Hepatocyte (in vitro differentiated cells): ENCODE measurements around the gene PPP2R5C.

Experiments used
- EZH2 ChIP-seq: fragments of 200-600 bp; sonication (generic); IDR thresholded peaks from 2 replicates; pipeline ENCODE4 v1.6.1; 2016; ENCODE audit warnings: antibody characterized with exemption, mild to moderate bottlenecking, borderline replicate concordance
- EZH2phosphoT487 ChIP-seq: fragments of 200-600 bp; sonication (generic); IDR thresholded peaks from one replicate; pipeline ENCODE4 v1.6.1; 2018; ENCODE audit warnings: antibody characterized with exemption, mild to moderate bottlenecking, low read depth, moderate library complexity; ENCODE audit not compliant: unreplicated experiment, severe bottlenecking
- TF ChIP-seq, protein P1 (sequence below): fragments of 200-600 bp; sonication (generic); IDR thresholded peaks from 2 replicates; pipeline ENCODE4 v1.5.1; 2016; ENCODE audit warnings: antibody characterized with exemption, mild to moderate bottlenecking; ENCODE audit not compliant: poor library complexity

DNA sequence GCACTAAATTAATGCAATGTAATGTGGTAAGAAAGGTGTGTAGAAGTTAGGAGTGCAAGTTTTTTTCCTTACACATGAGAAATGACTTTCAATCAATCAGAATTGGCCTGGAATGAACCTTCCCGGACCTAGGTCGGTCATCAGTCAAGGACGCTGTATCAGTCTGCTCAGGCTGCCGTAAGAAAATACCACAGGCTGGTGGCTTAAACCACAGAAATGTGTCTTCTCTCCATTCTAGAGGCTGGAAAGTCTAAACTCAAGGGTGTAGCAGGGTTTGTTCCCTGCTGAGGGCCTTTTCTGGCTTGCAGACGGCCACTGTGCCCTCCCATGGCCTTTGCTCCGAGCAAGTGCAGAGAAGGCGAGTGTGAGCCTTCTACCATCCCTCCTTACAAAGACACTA, 116.3 kb downstream of the PPP2R5C start:
- TF ChIP-seq, protein P1, sequence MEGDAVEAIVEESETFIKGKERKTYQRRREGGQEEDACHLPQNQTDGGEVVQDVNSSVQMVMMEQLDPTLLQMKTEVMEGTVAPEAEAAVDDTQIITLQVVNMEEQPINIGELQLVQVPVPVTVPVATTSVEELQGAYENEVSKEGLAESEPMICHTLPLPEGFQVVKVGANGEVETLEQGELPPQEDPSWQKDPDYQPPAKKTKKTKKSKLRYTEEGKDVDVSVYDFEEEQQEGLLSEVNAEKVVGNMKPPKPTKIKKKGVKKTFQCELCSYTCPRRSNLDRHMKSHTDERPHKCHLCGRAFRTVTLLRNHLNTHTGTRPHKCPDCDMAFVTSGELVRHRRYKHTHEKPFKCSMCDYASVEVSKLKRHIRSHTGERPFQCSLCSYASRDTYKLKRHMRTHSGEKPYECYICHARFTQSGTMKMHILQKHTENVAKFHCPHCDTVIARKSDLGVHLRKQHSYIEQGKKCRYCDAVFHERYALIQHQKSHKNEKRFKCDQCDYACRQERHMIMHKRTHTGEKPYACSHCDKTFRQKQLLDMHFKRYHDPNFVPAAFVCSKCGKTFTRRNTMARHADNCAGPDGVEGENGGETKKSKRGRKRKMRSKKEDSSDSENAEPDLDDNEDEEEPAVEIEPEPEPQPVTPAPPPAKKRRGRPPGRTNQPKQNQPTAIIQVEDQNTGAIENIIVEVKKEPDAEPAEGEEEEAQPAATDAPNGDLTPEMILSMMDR = no peak
- TF ChIP-seq EZH2 = no peak
- no peak for TF ChIP-seq EZH2phosphoT487
